Prostate gland (tissue), 2 donors: ENCODE measurements around the gene CDCA7. TPM values are rescaled to one million over a fixed set of nuclear protein-coding genes. Genes with fewer than 3 reads are reported as not detected.
"Not testable (repeated sequence)": the region's sequence is repeated elsewhere in the genome, so short reads cannot be mapped to it uniquely, and the experiment has no call there.

Source experiments
- DNase-seq: peaks from one replicate; pipeline ENCODE4 v3.0.0-alpha.2; 2019; ENCODE audit warnings: low spot score
- H3K27ac ChIP-seq, 2 donors: fragments of 200-600 bp; sonication (generic); 2 replicates each; pipeline ENCODE4 v1.5.1; 2017 to 2019
- H3K27me3 ChIP-seq: fragments of 200-600 bp; sonication (generic); replicated peaks from 2 replicates; pipeline ENCODE4 v1.5.1; 2019; ENCODE audit not compliant: insufficient read depth
- H3K36me3 ChIP-seq, 2 donors: fragments of 200-600 bp; sonication (generic); 1 replicate in 1 of 2; 2 replicates in 1 of 2; pipeline versions ENCODE4 v1.5.1 to v1.8.1; 2017 to 2019
- H3K4me1 ChIP-seq: fragments of 200-600 bp; sonication (generic); replicated peaks from 2 replicates; pipeline ENCODE4 v1.5.1; 2019
- H3K4me3 ChIP-seq, 2 donors: fragments of 200-600 bp; sonication (generic); 2 replicates each; pipeline ENCODE4 v1.5.1; 2017 to 2019
- H3K9me3 ChIP-seq: fragments of 200-600 bp; sonication (generic); 2 replicates; pipeline ENCODE4 v1.5.1; 2017
- POLR2A ChIP-seq: fragments of 450-650 bp; IDR thresholded peaks from one replicate; pipeline ENCODE4 v1.6.1; 2016; ENCODE audit warnings: antibody characterized with exemption, mild to moderate bottlenecking
- POLR2AphosphoS5 ChIP-seq: sonication (generic); formaldehyde crosslinking; IDR thresholded peaks from one replicate; pipeline ENCODE4 v1.6.1; 2017; ENCODE audit warnings: antibody characterized with exemption
- WGBS: methylation state at CpG from one replicate; pipeline ENCODE4 v1.1.5; 2018; 5-methylcytosine and 5-hydroxymethylcytosine counted together
- intact Hi-C: fragments of 100-400 bp; cut with DNase I; formaldehyde crosslinking; loops from one replicate; pipeline ENCODE4 v1.14.2; 2022
- total RNA-seq, 2 donors: library from RNA; depleted of rRNA; stranded (reverse); fragments of >200 nt; gene quantifications; one replicate each; pipeline ENCODE4 v1.1.0, GENCODE V29; 2016
- TF ChIP-seq, protein P1 (sequence below), 4 experiments: fragments of 200-600 bp in 2 of 4; fragments of 450-650 bp in 2 of 4; sonication (generic) in 2 of 4; IDR thresholded peaks; 1 replicate in 3 of 4; 2 replicates in 1 of 4; pipeline ENCODE4 v1.5.1; 2016 to 2019; ENCODE audit warnings: antibody characterized with exemption in 4 of 4, mild to moderate bottlenecking in 2 of 4, moderate library complexity in 2 of 4

The CDCA7 gene
- total RNA-seq, 2 donors from 2014 or later: 9.5 to 13.7 TPM

DNA sequence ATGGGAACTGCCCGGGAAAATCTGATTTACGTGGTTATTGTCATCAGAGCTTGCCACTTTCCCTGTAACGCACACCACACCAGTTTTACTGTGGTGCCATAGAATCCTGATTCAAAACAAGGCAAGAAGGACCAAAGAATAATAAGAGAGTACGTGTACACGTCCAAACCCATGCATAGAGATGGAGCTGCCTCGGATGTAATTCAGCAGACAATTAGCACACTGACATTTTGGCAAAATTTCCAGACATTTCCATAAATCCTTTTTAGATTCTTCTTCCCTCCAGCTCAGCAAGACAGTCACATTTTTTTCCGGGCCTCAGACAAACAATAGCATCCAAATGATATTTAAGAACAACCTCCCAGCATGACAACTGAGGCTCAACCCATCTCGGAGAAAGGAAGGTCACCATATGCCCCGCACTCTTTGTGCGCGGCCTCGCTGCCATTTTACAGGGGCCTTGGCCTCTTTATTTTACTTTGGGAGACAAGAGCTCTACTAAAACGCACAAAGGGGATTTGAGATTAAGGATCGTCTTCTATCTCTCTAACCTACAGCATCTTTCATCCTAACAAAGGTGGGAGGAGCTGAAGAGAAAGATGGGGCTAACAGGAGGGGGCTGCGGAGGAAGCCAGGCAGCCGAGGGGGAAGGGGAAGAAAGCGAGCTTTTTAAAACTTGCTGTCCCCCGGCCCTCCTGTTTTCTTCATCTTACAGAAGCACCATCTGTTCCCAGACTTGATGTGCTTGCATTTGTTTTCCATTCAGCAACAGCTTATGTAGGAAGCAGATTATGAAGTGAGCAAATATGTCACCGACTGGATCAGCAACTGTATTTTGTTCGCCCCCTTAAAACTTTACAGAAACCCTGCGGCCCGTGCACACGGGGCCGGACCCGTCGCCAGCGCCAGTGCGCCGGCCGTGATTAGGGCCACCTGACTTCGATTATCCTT is 61.0 kb downstream of the CDCA7 start:
- DNase-seq: no peak
- 76% methylated on average over 31 of the region's 31 CpGs for WGBS
- Histone ChIP-seq H3K27me3 (no peaks in the 10 kb centered on the region), H3K36me3 (no peaks in the 10 kb centered on the region), H3K4me1 (no peaks in the 10 kb centered on the region), H3K4me3 (no peak overlapping the region), H3K9me3 (no peaks in the 10 kb centered on the region), H3K27ac (no peak overlapping the region)
- TF ChIP-seq POLR2A (no peak), POLR2AphosphoS5 (no peak)
- intact Hi-C loops: no loop called here

DNA sequence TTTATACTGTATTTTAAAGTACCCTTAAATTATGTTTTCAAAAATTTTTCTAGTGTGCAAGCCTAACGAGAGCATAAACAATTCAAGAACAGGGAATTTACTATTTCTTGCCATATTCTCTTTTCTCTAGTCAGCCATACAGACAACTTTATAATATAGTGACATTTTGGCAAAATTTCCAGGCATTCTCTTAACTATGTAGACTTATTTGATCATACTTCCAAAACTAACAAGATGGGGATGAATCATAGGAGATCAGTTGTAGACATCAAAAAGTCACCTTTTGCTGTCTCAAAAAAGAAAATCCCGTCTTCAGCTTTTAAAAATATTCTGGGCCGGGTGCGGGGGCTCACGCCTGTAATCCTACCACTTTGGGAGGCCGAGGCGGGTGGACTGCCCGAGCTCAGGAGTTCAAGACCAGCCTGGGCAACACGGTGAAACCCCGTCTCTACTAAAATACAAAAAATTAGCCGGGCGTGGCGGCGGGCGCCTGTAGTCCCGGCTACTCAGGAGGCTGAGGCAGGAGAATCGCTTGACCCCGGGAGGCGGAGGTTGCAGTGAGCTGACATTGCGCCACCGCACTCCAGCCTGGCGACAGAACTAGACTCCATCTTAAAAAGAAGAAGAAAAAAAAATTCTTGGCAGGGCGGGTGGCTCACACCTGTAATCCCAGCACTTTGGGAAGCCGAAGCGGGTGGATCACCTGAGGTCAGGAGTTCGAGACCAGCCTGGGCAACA is 61.9 kb downstream of the CDCA7 start:
- DNase-seq, intact Hi-C loops: not testable (repeated sequence)

DNA sequence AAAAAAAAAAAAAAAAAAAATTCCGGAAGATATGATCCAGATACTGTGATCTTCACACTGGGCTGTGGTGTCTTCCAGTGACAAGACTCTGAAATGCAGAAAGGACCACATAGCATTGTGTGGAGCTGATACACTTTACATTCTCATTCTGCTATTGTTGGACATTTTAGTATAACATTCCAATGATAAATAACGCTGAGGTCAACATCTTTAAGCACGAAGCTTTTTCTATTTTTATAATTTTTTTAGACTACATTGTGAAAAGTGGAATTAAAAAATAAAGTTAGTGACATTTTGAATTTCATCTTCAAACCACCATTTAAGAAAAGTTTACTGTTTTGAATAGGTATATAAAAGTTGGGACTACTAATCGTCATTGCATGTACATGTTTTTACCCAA is 62.7 kb downstream of the CDCA7 start:
- DNase-seq: no peak
- 89% methylated on average over 4 of the region's 4 CpGs for WGBS
- Histone ChIP-seq H3K27me3 (no peaks in the 10 kb centered on the region), H3K4me1 (no peaks in the 10 kb centered on the region), H3K9me3 (no peaks in the 10 kb centered on the region), H3K4me3 (no peak overlapping the region), H3K36me3 (no peaks in the 10 kb centered on the region), H3K27ac (no peak overlapping the region)
- intact Hi-C loops: no loop called here
- TF ChIP-seq, protein P1, sequence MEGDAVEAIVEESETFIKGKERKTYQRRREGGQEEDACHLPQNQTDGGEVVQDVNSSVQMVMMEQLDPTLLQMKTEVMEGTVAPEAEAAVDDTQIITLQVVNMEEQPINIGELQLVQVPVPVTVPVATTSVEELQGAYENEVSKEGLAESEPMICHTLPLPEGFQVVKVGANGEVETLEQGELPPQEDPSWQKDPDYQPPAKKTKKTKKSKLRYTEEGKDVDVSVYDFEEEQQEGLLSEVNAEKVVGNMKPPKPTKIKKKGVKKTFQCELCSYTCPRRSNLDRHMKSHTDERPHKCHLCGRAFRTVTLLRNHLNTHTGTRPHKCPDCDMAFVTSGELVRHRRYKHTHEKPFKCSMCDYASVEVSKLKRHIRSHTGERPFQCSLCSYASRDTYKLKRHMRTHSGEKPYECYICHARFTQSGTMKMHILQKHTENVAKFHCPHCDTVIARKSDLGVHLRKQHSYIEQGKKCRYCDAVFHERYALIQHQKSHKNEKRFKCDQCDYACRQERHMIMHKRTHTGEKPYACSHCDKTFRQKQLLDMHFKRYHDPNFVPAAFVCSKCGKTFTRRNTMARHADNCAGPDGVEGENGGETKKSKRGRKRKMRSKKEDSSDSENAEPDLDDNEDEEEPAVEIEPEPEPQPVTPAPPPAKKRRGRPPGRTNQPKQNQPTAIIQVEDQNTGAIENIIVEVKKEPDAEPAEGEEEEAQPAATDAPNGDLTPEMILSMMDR (IDR thresholded peaks at IDR 0.05): no peak
- TF ChIP-seq POLR2AphosphoS5 (no peak), POLR2A (no peak)

More for the DNA sequence above, 61.9 kb downstream of the CDCA7 start:
- H3K9me3 ChIP-seq, H3K27ac ChIP-seq, H3K27me3 ChIP-seq, H3K4me3 ChIP-seq, H3K4me1 ChIP-seq, H3K36me3 ChIP-seq: not testable (repeated sequence)
- WGBS: 89% methylated on average over 26 of the region's 26 CpGs

DNA sequence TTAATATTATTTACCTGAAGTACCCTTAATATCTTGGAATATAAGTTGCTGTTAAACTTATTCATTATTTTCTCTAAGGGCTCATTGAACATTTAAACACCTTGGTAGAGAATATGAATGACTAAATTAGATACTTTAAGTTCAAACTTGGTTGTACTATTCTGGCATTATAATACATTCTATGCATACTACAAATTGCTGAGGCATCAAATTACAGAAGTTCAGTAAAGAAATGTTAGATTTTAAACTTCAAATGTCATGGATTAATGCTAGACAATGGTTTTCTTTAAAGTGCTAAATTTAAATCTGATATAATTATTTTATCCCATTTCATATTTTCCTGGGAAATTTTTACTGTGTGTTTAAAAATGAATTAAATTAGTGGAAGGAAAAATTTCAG is 63.1 kb downstream of the CDCA7 start:
- TF ChIP-seq, protein P1 (IDR thresholded peaks at IDR 0.05): no peak
- intact Hi-C loops: no loop called here

More for the DNA sequence above, 63.1 kb downstream of the CDCA7 start:
- Histone ChIP-seq H3K27me3 (no peaks in the 10 kb centered on the region), H3K4me1 (no peaks in the 10 kb centered on the region), H3K9me3 (no peaks in the 10 kb centered on the region), H3K27ac (no peak overlapping the region), H3K36me3 (no peaks in the 10 kb centered on the region), H3K4me3 (no peak overlapping the region)
- DNase-seq: no peak
